ENCODE data around the gene RC3H1.

Gene RC3H1

GRCh38 chr1:173884701-173885100 lies 137.5 kb downstream of the RC3H1 start:
- TF ChIP-seq CTCF (IDR thresholded peaks at IDR 0.05): no peak
- no peak for DNase-seq
- Mint-ChIP-seq H3K27ac (peak overlapping the region; percentile 65), H3K4me1 (no peaks in the 10 kb centered on the region), H3K9me3 (no peaks in the 10 kb centered on the region), H3K4me3 (no peak overlapping the region), H3K27me3 (ENCODE audit: low read depth, poor library complexity) (no peaks in the 10 kb centered on the region), H3K36me3 (ENCODE audit: low read depth) (peaks cover 31% of the 10 kb centered on the region)

Data from nephron progenitor cell (in vitro differentiated cells).